Colon (tissue), 2 donors: ENCODE results near the gene PRKAB1.
"Not testable (repeated sequence)": the region's sequence is repeated elsewhere in the genome, so short reads cannot be mapped to it uniquely, and the experiment has no call there.

Experiments
- FAIRE-seq: peaks from 2 replicates; lab custom pipeline; 2012; peaks lifted over from hg19 to GRCh38; lab: Jason Lieb, UNC
- donor health status: control.
- donor health status: control.

PRKAB1 gene, protein sequence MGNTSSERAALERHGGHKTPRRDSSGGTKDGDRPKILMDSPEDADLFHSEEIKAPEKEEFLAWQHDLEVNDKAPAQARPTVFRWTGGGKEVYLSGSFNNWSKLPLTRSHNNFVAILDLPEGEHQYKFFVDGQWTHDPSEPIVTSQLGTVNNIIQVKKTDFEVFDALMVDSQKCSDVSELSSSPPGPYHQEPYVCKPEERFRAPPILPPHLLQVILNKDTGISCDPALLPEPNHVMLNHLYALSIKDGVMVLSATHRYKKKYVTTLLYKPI

GRCh38 chr12:119667577-119668323 lies at the start of gene PRKAB1:
TSS of gene PRKAB1 (plus strand) at chr12:119668133. CDS start at chr12:119668245, 112 bp downstream.
- FAIRE-seq = no peak

- not testable (repeated sequence) for FAIRE-seq
Measured at GRCh38 chr12:119618328-119618896, 49.5 kb upstream of the PRKAB1 start.

- FAIRE-seq = no peak
Measured at GRCh38 chr12:119620490-119620889, 47.4 kb upstream of the PRKAB1 start.

- FAIRE-seq = no peak
Measured at GRCh38 chr12:119621878-119622277, 46.1 kb upstream of the PRKAB1 start.

DNA sequence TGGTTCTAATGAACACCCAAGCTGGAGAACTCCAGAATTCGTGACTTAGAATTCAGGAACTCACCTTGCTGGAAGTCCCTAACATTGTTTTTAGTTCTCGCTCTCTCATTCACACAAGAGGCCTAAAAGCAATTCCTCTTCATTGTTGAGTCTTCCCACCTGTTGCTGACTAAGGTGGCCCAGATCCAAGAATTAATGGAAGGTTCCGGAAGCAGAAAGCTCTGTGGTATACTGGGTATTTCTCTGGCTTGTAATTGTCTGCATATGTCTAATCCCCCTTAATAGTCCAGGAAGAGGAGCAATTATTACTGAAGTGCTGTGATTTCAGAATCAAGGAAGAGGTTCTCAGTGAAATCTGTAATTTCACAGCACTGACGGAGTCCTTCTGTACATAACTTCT lies 43.0 kb upstream of the PRKAB1 start:
- FAIRE-seq = no peak

DNA sequence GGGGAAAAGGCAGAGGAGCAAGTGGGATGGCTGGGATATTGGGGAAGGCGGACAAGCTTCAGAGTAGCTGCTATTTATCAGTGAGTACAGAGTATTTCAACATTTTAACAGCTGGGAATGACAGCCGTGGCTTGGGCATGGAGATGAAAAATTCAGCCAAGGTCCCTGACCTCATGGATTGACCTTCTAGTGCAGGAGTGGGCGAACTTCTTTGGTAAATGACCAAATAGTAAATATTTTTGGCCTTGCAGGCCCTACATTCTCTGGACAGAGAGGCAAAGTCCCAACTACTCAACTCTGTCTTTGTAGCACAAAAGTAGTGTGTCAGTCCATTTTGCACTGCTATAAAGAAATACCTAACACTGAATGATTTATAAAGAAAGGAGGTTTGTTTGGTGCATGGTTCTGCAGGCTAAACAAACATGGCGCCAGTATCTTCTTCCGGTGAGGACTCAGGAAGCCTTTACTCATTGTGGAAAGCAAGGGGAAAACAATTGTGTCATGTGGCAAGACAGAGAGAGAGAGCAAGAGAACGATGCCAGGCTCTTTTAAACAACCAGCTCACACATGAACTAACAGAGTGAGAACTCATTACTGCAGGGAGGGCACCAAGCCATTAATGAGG lies 40.8 kb upstream of the PRKAB1 start:
- FAIRE-seq = no peak

DNA sequence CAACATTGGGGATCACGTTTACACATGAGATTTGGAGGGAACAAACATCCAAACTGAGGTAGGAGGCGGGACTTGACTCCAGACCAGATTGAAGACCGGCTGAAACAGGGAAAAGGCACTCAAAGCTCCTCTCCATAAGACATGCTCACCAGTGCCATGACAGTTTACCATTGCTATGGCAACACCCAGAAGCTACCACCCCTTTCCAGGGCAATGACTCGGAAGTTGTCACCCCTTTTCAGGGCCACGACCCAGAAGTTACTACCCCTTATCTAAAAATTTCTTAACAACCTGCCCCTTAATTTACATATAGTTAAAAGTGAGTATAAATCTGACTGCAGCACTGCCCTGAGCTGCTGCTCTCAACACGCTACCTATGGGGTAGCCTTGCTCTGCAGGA lies 40.2 kb upstream of the PRKAB1 start:
- no peak for FAIRE-seq

DNA sequence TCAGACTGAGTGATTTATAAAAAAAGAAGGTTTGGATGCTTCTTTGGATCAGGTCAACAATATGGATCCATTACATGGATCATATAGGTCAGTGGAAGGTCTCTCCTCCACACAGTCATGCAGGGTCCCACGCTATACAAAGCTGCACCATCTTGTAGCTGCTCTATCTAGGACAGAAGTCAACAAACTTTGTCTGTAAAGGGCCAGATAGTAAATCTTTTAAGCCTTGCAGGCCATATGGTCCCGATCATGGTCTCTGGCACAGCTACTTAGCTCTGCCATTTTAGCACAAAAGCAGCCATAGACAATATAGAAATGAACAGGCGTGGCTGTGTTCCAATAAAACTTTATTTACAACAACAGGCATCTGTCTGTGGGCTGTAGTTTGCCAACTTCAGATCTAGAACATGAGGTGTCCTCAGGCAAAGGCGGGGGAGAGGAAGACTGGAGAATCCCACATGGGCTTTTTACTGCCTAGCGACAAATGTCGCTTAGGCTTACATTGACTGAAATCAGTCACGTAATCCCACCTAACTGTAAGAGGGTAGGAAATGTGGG lies 37.6 kb upstream of the PRKAB1 start:
- FAIRE-seq = no peak

GRCh38 chr12:119630962-119631550 lies 36.9 kb upstream of the PRKAB1 start:
- no peak for FAIRE-seq

DNA sequence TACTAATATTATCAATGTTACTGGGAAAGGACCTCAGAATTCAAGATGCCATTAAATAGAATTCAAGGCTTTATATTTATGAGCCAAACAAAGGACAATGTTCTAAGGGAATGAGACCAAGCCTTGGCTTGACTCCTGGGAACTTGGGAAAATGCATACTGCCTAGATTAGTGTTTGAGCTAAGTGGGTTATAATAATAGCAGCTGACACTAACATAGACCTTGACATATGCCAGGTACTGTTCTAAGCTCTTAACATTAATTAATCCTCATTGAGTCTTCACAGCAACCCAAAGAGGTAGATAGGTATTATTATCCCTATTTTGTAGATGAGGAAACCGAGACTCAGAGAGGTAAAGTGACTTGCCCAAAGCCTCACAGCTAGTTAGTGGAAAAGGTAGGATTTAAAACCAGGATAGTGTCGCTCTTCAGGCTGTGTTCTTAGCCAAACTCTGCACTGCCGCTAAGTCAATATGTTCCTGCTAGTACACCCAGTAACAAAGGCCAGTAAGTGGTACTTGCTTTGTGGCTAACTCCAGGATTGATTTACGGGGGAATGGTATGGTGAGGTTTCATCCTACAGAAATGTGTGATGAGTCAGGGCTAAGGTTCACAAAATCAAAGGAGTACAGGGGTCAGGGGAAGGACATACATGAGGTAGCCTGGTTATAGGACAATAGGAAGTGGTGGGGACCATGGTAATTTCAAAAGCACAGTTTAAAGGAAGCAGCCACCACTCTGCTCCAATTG lies 35.8 kb upstream of the PRKAB1 start:
- FAIRE-seq = no peak

- FAIRE-seq = no peak
Measured at GRCh38 chr12:119634743-119635142, 33.2 kb upstream of the PRKAB1 start.

- FAIRE-seq = no peak
Measured at GRCh38 chr12:119642986-119643385, 24.9 kb upstream of the PRKAB1 start.

- no peak for FAIRE-seq
Measured at GRCh38 chr12:119644930-119645329, 23.0 kb upstream of the PRKAB1 start.

- no peak for FAIRE-seq
Measured at GRCh38 chr12:119645535-119646059, 22.3 kb upstream of the PRKAB1 start.

DNA sequence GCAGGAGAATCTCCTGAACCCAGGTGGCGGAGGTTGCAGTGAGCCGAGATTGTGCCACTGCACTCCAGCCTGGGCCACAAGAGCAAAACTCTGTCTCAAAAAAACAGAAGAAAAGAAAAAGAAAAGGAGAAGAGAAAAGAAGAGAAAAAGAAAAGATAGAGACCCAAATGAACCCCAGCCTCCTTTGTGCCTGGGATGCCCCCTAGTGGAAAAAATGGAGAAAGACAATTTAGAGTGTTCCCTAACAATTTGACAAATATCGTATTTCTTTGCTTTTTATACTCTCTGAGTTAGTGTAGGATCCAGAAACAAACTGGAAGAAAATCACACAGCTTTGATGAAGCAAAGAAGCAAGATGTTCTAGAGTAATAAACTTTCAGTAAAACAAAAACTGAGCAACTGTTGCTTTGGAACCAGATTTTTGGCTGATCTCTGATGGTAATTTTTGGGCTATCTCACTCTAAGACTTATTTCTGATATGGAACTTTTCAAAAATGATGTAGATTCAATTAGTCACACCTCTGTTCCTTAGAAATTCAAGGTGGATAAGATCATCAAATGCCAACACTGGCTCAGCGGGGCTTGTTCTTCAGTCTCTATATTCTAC lies 18.6 kb upstream of the PRKAB1 start:
- FAIRE-seq = no peak

DNA sequence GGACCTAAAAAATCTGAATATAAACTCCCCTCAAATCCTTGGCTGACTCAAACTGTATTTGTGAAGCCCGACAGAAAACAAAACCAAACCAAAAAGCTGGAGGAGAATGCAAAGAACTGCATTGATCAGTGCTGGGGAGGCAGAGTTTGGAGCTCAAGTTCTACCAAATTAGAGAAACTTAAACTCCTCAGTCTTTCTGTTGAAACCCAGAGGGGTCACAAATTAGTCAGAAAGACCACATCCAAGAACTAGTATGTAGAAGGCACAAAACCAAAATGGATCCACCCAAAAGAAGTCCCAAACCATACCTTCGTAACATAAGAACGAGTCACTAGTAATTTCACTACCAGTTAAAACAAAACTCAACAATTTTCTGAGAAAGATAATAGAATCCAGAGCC lies 15.3 kb upstream of the PRKAB1 start:
- FAIRE-seq = no peak

DNA sequence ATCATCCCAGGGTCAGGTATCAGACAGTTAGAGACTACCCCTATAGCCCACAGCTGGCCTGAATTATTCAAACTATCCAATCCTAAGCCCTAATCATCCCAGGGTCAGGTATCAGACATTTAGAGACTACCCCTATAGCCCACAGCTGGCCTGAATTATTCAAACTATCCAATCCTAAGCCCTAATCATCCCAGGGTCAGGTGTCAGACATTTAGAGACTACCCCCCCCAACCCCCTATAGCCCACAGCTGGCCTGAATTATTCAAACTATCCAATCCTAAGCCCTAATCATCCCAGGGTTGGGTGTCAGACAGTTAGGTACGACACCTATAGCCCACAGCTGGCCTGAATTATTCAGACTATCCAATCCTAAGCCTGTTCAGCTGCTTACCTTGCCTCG lies 10.9 kb upstream of the PRKAB1 start:
- not testable (repeated sequence) for FAIRE-seq

GRCh38 chr12:119658166-119658565 lies 9.8 kb upstream of the PRKAB1 start:
- not testable (repeated sequence) for FAIRE-seq

- no peak for FAIRE-seq
Measured at GRCh38 chr12:119659289-119659897, 8.5 kb upstream of the PRKAB1 start.

DNA sequence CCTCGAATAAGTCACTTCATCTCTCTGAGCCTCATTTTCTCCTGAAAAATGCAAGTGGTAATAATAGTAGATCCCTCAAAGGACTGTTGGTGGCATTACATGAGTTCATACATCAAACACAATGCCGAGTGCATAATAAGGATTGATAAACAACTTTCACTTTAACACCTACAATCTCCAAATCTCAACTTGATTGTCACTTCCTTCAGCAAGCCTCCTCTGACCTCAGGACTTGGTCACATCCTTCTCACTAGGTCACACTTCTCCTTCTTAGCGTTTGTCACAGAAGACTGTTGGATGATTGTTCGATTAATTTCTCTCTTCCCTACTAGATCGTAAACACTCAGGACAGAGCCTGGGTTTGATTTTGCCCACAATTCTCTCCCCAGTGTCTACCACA lies 7.9 kb upstream of the PRKAB1 start:
- no peak for FAIRE-seq
